ENCODE results near the gene SOBP. TPM values are rescaled to one million over a fixed set of nuclear protein-coding genes. Genes with fewer than 3 reads are reported as not detected.

SOBP gene
- total RNA-seq, 1 experiment from 2014 or later, result 0.13 TPM

GRCh38 chr6:107657373-107657754, 167.4 kb downstream of the SOBP start:
- DNase-seq (ENCODE audit: low spot score), result no peak

GRCh38 chr6:107657755-107658461, 168.0 kb downstream of the SOBP start:
- no peak for DNase-seq (ENCODE audit: low spot score)

GRCh38 chr6:107658920-107659865, 169.3 kb downstream of the SOBP start:
- no peak for DNase-seq (ENCODE audit: low spot score)

- peak; percentile 56 for DNase-seq (ENCODE audit: low spot score)
Observed at GRCh38 chr6:107660839-107661238, 170.9 kb downstream of the SOBP start.

- DNase-seq (ENCODE audit: low spot score), result no peak
Observed at GRCh38 chr6:107661291-107661690, 171.4 kb downstream of the SOBP start.

GRCh38 chr6:107662333-107662732, 172.4 kb downstream of the SOBP start:
- no peak for DNase-seq (ENCODE audit: low spot score)

- no peak for DNase-seq (ENCODE audit: low spot score)
Observed at GRCh38 chr6:107663308-107663707, 173.4 kb downstream of the SOBP start.

- DNase-seq (ENCODE audit: low spot score), result no peak
Observed at GRCh38 chr6:107665382-107665781, 175.5 kb downstream of the SOBP start.

GRCh38 chr6:107666084-107666980, 176.4 kb downstream of the SOBP start:
- DNase-seq (ENCODE audit: low spot score), result peak; percentile 33

- DNase-seq (ENCODE audit: low spot score), result no peak
Observed at GRCh38 chr6:107666981-107667601, 177.2 kb downstream of the SOBP start.

GRCh38 chr6:107667790-107668189, 177.9 kb downstream of the SOBP start:
- no peak for DNase-seq (ENCODE audit: low spot score)

- no peak for DNase-seq (ENCODE audit: low spot score)
Observed at GRCh38 chr6:107668743-107669474, 179.0 kb downstream of the SOBP start.

GRCh38 chr6:107670792-107671199, 180.9 kb downstream of the SOBP start:
- no peak for DNase-seq (ENCODE audit: low spot score)

GRCh38 chr6:107673076-107673494, 183.2 kb downstream of the SOBP start:
- DNase-seq (ENCODE audit: low spot score), result no peak

GRCh38 chr6:107674995-107675738, 185.2 kb downstream of the SOBP start:
- DNase-seq (ENCODE audit: low spot score), result peak; percentile 80

GRCh38 chr6:107676042-107676441, 186.1 kb downstream of the SOBP start:
- no peak for DNase-seq (ENCODE audit: low spot score)

GRCh38 chr6:107677399-107677798, 187.5 kb downstream of the SOBP start:
- DNase-seq (ENCODE audit: low spot score), result no peak

GRCh38 chr6:107679457-107679856, 189.5 kb downstream of the SOBP start:
- no peak for DNase-seq (ENCODE audit: low spot score)

GRCh38 chr6:107682721-107683120, 192.8 kb downstream of the SOBP start:
- no peak for DNase-seq (ENCODE audit: low spot score)

- DNase-seq (ENCODE audit: low spot score), result no peak
Observed at GRCh38 chr6:107683183-107683582, 193.3 kb downstream of the SOBP start.
